22Rv1 (cell line): ENCODE measurements around the gene SLC9C2.
"Not testable (repeated sequence)": the region's sequence is repeated elsewhere in the genome, so short reads cannot be mapped to it uniquely, and the experiment has no call there.

Experiments used
- H3K27ac ChIP-seq: fragments of 450-650 bp; 2 replicates; pipeline ENCODE4 v1.5.1; 2017
- ZFX ChIP-seq: fragments of 450-650 bp; IDR thresholded peaks from 2 replicates; pipeline ENCODE4 v1.6.1; 2017; ENCODE audit warnings: antibody characterized with exemption, borderline replicate concordance
- TF ChIP-seq, protein P1 (sequence below): fragments of 450-650 bp; IDR thresholded peaks from 2 replicates; pipeline ENCODE4 v1.5.1; 2017; ENCODE audit warnings: mild to moderate bottlenecking

Gene SLC9C2

DNA sequence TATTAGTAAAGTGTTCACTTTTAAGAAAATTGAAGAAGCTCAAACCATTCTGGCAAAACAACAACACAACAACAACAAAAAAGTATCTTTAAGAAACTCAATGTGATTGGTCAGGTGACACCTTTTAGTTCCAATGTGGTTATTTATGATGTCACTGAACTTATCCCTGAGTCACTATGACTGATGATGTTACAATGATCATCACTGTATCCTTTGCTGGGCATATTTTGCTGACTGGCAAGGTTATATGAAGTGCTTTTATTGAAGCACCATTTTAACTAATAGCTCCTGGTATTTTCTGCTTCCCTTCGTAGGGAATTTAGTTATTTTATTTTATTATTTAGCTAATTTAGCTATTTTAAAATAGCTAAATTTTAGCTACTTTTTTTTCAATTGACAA, 32.2 kb upstream of the SLC9C2 start, which contains the start of gene TEX50:
Gene TEX50 (plus strand): TSS at position 223 of the 400 bp plus-strand sequence. CDS start 184 bp downstream, outside the sequence.
- no peak within 1 kb of the TSS for H3K27ac ChIP-seq
- TF ChIP-seq, protein P1, sequence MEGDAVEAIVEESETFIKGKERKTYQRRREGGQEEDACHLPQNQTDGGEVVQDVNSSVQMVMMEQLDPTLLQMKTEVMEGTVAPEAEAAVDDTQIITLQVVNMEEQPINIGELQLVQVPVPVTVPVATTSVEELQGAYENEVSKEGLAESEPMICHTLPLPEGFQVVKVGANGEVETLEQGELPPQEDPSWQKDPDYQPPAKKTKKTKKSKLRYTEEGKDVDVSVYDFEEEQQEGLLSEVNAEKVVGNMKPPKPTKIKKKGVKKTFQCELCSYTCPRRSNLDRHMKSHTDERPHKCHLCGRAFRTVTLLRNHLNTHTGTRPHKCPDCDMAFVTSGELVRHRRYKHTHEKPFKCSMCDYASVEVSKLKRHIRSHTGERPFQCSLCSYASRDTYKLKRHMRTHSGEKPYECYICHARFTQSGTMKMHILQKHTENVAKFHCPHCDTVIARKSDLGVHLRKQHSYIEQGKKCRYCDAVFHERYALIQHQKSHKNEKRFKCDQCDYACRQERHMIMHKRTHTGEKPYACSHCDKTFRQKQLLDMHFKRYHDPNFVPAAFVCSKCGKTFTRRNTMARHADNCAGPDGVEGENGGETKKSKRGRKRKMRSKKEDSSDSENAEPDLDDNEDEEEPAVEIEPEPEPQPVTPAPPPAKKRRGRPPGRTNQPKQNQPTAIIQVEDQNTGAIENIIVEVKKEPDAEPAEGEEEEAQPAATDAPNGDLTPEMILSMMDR: no peak
- TF ChIP-seq ZFX: no peak

DNA sequence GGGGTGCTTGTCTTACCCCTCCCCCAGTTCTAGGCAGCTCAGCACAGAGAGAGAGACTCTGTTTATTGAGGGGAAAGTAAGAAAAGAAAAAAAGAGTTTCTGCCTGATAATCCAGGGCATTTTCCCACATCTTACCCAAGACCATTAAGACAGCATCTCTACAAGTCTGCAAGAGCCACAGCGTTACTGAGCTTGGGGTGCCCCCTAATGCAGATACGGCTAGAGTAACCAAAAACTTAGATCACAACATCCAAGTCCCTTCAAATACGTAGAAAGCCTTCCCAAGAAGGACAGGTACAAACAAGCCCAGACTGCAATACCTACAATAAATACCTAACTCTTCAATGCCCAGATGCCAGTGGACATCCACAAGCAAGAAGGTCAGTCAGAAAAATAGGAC, 26.0 kb upstream of the SLC9C2 start:
- H3K27ac ChIP-seq: no peak overlapping the region
- no peak for TF ChIP-seq ZFX
- TF ChIP-seq, protein P1: no peak

DNA sequence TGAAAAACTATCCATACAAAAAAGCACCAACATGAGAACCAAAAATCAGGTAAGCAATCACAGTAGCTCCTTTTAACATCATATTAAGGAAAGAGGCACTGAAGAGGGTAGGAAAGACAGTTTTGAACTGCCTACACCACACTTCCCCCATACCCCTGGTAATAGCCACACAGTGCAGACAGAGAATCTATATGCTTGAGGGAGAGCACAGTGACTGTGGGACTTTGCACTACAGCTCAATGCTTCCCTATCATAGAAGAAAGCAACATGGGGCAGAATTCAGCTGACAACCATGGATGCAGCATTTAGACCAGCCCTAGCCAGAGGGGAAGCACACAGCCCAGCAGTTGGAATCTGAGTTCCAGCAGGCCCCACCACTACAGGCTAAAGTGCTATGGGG, 24.4 kb upstream of the SLC9C2 start:
- TF ChIP-seq, protein P1: no peak
- no peak for TF ChIP-seq ZFX
- H3K27ac ChIP-seq: no peak overlapping the region

DNA sequence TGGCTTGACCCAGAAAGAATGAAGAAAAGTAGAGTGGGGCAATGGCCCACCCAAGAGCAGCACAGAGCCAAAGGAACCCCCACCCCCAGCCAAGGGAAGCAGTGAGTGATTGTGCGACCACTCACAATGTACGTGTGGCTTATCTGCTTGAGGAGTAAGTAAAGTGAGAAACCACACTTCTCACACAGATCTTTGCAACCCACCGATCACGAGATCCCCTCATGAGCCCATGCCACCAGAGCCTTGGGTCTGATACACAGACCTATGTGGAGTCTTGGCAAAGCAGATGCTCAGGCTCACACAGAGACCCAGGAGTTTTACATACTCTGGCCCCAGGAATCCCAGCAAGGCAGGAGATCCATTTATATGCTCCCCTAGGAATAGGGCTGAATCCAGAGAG, 14.0 kb upstream of the SLC9C2 start:
- TF ChIP-seq, protein P1: no peak
- TF ChIP-seq ZFX: no peak
- H3K27ac ChIP-seq: no peak overlapping the region

DNA sequence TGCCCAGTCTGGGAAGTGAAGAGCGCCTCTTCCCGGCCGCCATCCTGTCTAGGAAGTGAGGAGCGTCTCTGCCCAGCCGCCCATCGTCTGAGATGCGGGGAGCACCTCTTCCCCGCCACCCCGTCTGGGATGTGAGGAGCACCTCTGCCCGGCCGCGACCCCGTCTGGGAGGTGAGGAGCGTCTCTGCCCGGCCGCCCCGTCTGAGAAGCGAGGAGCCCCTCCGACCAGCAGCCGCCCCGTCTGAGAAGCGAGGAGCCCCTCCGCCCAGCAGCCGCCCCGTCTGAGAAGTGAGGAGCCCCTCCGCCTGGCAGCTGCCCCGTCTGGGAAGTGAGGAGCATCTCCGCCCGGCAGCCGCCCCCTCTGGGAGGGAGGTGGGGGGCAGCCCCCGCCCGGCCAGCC, 10.2 kb upstream of the SLC9C2 start:
- not testable (repeated sequence) for H3K27ac ChIP-seq

DNA sequence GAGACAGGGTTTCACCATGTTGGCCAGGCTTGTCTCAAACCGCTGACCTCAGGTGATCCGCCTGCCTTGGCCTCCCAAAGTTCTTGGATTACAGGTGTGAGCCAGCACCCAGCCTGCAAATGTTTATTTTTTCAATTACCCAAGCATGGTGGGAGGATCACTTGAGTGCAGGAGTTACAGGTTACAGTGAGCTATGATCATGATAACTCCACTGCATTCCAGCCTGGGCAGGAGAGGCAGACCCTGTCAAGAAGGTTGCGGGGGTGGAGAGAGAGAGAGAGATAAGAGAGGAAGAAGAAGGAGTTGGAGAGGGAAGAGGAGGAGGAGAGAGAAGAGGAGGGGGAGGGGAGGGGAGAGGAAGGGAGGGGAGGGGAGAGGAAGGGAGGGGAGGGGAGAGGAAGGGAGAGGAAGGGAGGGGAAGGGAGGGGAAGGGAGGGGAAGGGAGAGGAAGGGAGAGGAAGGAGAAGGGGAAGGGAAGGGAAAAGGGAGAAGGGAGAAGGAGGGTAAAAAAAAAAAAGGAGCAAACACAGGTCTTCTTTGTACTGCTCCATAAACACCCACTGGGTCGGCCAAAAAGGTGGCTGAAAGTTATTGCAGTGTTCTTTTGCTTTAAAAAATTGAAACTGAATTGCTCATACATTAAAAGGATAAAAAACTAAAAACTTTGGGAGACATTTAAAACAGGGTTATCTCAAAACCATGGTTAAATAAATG, 5.8 kb upstream of the SLC9C2 start:
- TF ChIP-seq, protein P1: no peak
- TF ChIP-seq ZFX: no peak
- no peak overlapping the region for H3K27ac ChIP-seq

DNA sequence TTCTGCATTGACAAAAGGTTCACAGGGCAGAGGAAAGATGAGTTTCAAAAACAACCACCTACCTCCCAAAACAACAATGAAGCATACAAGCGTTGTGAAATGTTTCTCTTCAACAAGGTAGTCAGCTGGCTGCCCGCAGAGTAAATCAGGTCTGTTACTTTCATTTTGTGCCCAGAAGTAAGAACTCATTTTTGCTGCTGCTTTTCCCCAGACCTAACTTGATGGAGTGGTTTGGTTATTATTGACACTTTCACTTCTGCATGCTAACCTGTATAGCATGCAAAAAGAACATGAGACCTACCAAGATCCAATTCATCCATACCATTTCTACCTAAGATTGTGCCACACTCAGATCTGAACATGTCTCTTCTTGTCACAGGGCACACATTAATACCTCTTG, 1.3 kb downstream of the SLC9C2 start:
- TF ChIP-seq, protein P1: no peak
- no peak for TF ChIP-seq ZFX
- H3K27ac ChIP-seq: no peak overlapping the region

DNA sequence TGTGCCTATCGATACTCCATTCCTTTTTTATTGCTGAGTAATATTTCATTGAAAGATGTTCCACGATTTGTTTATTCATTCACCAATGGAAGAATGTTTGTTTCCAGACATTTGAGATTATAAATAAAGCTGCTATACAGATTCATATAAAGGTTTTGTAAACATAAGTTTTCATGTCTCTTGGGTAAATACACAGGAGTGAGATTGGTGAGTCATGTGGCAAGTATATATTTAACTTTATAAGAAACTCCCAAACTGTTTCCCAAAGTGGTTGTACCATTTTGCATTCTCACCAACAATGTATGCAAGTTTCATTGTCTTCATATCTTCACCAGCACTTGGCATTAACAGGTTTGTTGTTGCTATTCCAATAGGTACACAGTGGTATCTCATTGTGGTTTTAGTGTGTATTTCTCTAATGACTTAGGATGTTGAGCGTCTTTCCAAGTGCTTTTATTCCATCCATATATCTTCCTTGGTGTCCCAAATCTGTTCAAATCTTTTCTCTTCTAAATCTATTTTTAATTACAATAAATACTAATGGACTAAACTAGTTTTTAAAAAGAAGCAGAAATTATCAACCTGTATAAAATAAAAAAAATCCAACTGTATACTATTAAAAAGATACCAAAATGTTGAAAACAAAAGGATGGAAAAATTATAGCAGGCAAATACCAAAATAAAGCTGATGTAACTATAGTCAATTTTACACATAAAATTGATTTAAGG, 6.6 kb downstream of the SLC9C2 start:
- no peak overlapping the region for H3K27ac ChIP-seq
- no peak for TF ChIP-seq ZFX
- TF ChIP-seq, protein P1: no peak

DNA sequence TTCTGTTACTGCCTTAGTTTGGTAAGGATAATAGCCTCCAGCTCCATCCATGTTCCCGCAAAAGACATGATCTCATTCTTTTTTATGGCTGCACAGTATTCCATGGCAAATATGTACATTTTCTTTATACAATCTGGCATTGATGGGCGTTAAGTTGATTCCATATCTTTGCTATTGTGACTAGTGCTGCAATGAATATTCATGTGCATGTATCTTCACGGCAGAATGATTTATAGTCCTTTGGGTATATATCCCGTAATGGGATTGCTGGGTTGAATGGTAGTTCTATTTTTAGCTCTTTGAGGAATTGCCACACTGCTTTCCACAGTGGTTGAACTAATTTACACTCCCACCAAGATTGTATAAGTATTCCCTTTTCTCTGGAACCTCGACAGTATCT, 11.7 kb downstream of the SLC9C2 start:
- H3K27ac ChIP-seq: not testable (repeated sequence)
